Activated CD4-positive, alpha-beta memory T cell treated with anti-CD3 and anti-CD28 coated beads, Interleukin-2, amount 10 ng/mL, durations not matched to agents 7 days and 5 days (primary cell): ENCODE results near the gene PRRT1B. TPM values are rescaled to one million over a fixed set of nuclear protein-coding genes. Genes with fewer than 3 reads are reported as not detected.
"Not testable (repeated sequence)": the region's sequence is repeated elsewhere in the genome, so short reads cannot be mapped to it uniquely, and the experiment has no call there.

Source experiments
- CTCF ChIA-PET: fragments of 350-600 bp; sonication (Branson Sonifier 250); formaldehyde crosslinking; loops from one replicate; lab custom pipeline; 2021; ENCODE audit warnings: antibody characterized with exemption, inconsistent platforms; lab: Charles Lee
- POLR2A ChIA-PET: fragments of 350-600 bp; sonication (Branson Sonifier 250); formaldehyde crosslinking; loops from one replicate; lab custom pipeline; 2021; ENCODE audit warnings: antibody characterized with exemption; lab: Charles Lee
- DNase-seq: peaks from one replicate; pipeline ENCODE4 v3.0.0-alpha.2; 2020
- H3K27ac Mint-ChIP-seq: one replicate; pipeline ENCODE4 v1.8.0; 2021; ENCODE audit warnings: mild to moderate bottlenecking, mixed read lengths
- H3K27me3 Mint-ChIP-seq: one replicate; pipeline ENCODE4 v1.8.0; 2021; ENCODE audit warnings: mixed read lengths
- H3K36me3 Mint-ChIP-seq: one replicate; pipeline ENCODE4 v1.8.0; 2021; ENCODE audit warnings: low read depth, mixed read lengths
- H3K4me1 Mint-ChIP-seq: one replicate; pipeline ENCODE4 v1.8.0; 2021; ENCODE audit warnings: mixed read lengths
- H3K4me3 Mint-ChIP-seq: one replicate; pipeline ENCODE4 v1.8.0; 2021; ENCODE audit warnings: mild to moderate bottlenecking, mixed read lengths
- H3K9me3 Mint-ChIP-seq: one replicate; pipeline ENCODE4 v1.8.0; 2021; ENCODE audit warnings: mixed read lengths
- total RNA-seq, 2 experiments: library from RNA; stranded (reverse); gene quantifications; one replicate each; pipeline ENCODE4 v1.2.3, GENCODE V29; 2021

The PRRT1B gene
- total RNA-seq, 2 experiments from 2014 or later = not detected

- Mint-ChIP-seq H3K4me3 (no peak overlapping the region), H3K27ac (no peak overlapping the region), H3K27me3 (no peaks in the 10 kb centered on the region), H3K9me3 (no peaks in the 10 kb centered on the region), H3K36me3 (peaks cover 60% of the 10 kb centered on the region), H3K4me1 (no peaks in the 10 kb centered on the region)
- CTCF ChIA-PET = no interaction called here
- DNase-seq = no peak
- POLR2A ChIA-PET = no interaction called here
Measured at GRCh38 chr9:131513177-131513576, 32.1 kb upstream of the PRRT1B start.

- H3K4me1 Mint-ChIP-seq, H3K9me3 Mint-ChIP-seq, CTCF ChIA-PET, H3K27me3 Mint-ChIP-seq, DNase-seq, H3K27ac Mint-ChIP-seq, POLR2A ChIA-PET, H3K4me3 Mint-ChIP-seq: not testable (repeated sequence)
- H3K36me3 Mint-ChIP-seq = peaks cover 71% of the 10 kb centered on the region
Measured at GRCh38 chr9:131515559-131516031, 29.7 kb upstream of the PRRT1B start.

DNA sequence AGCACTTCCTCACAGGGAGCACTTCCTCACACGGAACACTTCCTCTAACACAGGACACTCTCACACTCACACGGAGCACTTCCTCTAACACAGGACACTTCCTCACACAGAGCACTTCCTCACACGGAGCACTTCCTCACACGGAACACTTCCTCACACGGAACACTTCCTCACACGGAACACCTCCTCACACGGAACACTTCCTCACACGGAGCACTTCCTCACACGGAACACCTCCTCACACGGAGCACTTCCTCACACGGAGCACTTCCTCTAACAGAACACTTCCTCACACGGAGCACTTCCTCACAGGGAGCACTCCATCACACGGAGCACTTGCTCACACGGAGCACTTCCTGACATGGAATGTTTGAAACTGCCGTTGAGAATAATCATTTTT, 29.2 kb upstream of the PRRT1B start:
- H3K27me3 Mint-ChIP-seq = no peaks in the 10 kb centered on the region
- no peak for DNase-seq
- no peaks in the 10 kb centered on the region for H3K9me3 Mint-ChIP-seq
- POLR2A ChIA-PET = no interaction called here
- H3K4me3 Mint-ChIP-seq = no peak overlapping the region
- H3K4me1 Mint-ChIP-seq = no peaks in the 10 kb centered on the region
- CTCF ChIA-PET = no interaction called here
- no peak overlapping the region for H3K27ac Mint-ChIP-seq
- H3K36me3 Mint-ChIP-seq = peaks cover 68% of the 10 kb centered on the region

DNA sequence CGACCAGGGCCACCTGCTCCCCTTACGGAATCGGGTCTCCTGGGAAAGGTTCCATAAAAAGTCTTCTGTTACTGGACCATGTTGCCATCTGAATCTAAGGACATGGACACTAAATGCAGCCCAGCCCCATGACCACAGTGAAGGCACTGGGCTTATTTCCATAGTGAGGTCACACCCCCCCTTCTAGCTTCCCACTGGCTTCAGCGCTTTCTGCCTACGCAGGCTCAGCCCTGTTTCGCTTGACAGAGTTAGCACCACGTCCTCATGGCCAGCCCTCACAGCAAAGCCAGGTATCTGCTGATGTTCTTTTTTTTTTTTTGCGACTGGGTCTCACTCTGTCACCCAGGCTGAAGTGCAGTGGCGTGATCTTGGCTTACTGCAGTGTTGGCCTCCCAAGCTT, 28.4 kb upstream of the PRRT1B start:
- CTCF ChIA-PET = no interaction called here

DNA sequence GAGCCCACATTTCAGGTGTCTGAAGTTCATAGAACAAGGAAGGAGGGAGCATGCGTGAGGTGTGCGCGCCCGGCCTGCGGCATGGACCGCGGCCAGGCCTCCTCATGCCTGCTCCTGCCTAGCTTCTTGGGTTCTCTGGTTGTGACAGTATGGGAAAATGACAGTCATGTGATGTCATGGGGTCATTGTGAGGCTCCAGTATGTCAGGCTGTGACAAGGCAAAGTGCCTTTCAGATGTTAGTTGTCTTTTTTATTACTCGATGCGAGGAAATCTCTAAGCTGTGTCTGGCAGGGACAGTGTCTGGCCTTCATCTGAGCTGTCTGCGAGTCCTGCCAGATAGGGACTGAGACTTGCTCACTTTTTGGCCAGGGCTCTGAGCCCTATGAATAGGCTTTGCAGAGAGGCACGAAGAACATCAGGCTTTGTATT, 27.5 kb upstream of the PRRT1B start:
- no peak for DNase-seq
- H3K36me3 Mint-ChIP-seq = peaks cover 58% of the 10 kb centered on the region
- ChIA-PET POLR2A (no interaction called here), CTCF (no interaction called here)
- no peaks in the 10 kb centered on the region for H3K9me3 Mint-ChIP-seq
- H3K27ac Mint-ChIP-seq = no peak overlapping the region
- no peaks in the 10 kb centered on the region for H3K27me3 Mint-ChIP-seq
- no peaks in the 10 kb centered on the region for H3K4me1 Mint-ChIP-seq
- no peak overlapping the region for H3K4me3 Mint-ChIP-seq

More for the DNA sequence above, 28.4 kb upstream of the PRRT1B start:
- H3K36me3 Mint-ChIP-seq = peaks cover 65% of the 10 kb centered on the region
- H3K9me3 Mint-ChIP-seq = no peaks in the 10 kb centered on the region
- no peak overlapping the region for H3K27ac Mint-ChIP-seq
- H3K4me3 Mint-ChIP-seq = no peak overlapping the region
- POLR2A ChIA-PET = no interaction called here
- no peaks in the 10 kb centered on the region for H3K4me1 Mint-ChIP-seq
- DNase-seq = no peak
- H3K27me3 Mint-ChIP-seq = no peaks in the 10 kb centered on the region

DNA sequence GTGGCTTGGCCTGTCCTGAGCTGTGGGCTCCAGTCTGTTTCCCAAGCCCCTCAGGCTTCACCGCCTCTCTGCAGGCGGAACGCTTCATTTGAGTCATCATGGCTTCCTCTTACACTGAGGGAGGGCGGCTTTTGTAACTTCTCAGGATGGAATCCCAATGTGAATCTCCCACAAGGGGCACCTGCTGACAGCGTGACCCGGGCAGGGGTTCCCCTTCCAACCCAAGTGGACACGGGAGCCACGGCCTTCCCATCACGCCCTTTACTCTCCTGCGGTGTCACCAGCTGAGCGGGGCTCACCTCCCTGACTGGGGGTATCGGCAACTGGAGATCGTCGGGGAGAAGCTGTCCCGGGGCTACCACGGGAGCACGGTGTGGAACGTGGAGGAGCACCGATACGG, 26.8 kb upstream of the PRRT1B start:
- CTCF ChIA-PET = interaction anchor here (2.0 kb wide), 1 partner anchor 222 kb away, joined by 6 read pairs; no protein-coding TSS in a partner anchor
- no peak overlapping the region for H3K27ac Mint-ChIP-seq

GRCh38 chr9:131520503-131520902, 24.8 kb upstream of the PRRT1B start:
- ChIA-PET CTCF (interaction anchor here (2.0 kb wide), 1 partner anchor 220 kb away, joined by 6 read pairs; no protein-coding TSS in a partner anchor), POLR2A (interaction anchor here (1.0 kb wide), 1 partner anchor 22 kb away, joined by 3 read pairs; no protein-coding TSS in a partner anchor)
- peaks cover 53% of the 10 kb centered on the region for H3K36me3 Mint-ChIP-seq
- H3K27ac Mint-ChIP-seq = no peak overlapping the region
- H3K4me3 Mint-ChIP-seq = no peak overlapping the region
- no peaks in the 10 kb centered on the region for H3K4me1 Mint-ChIP-seq
- DNase-seq = no peak
- H3K9me3 Mint-ChIP-seq = no peaks in the 10 kb centered on the region
- no peaks in the 10 kb centered on the region for H3K27me3 Mint-ChIP-seq

More for the DNA sequence above, 26.8 kb upstream of the PRRT1B start:
- Mint-ChIP-seq H3K36me3 (peaks cover 54% of the 10 kb centered on the region), H3K4me1 (no peaks in the 10 kb centered on the region), H3K4me3 (no peak overlapping the region), H3K9me3 (no peaks in the 10 kb centered on the region), H3K27me3 (no peaks in the 10 kb centered on the region)
- POLR2A ChIA-PET = interaction anchor here (0.6 to 1.2 kb wide), 3 partner anchors 9 to 145 kb away, joined by 3 to 4 read pairs (median 3); no protein-coding TSS in a partner anchor
- no peak for DNase-seq

DNA sequence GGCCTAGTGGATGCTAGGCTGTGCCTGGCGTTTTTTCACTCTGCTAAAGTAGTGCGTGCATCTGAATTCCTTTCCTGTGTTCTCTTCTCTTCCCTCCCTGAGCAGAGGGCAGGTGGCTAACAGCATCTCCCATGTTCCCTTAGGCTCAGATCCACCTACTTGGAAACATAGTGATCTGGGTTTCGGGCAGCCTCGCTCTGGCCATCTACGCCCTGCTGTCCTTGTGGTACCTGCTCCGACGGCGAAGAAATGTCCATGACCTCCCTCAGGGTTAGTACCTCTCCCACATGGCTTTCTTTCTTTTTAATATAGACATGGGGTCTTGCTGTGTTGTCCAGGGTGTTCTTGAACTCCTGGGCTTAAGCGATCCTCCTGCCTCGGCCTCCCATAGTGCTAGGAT, 24.1 kb upstream of the PRRT1B start:
- Mint-ChIP-seq H3K36me3 (peaks cover 57% of the 10 kb centered on the region), H3K9me3 (no peaks in the 10 kb centered on the region), H3K4me1 (no peaks in the 10 kb centered on the region), H3K27ac (no peak overlapping the region), H3K27me3 (no peaks in the 10 kb centered on the region), H3K4me3 (no peak overlapping the region)
- DNase-seq = no peak
- CTCF ChIA-PET = no interaction called here
- POLR2A ChIA-PET = interaction anchor here (1.0 kb wide), 1 partner anchor 22 kb away, joined by 3 read pairs; no protein-coding TSS in a partner anchor

GRCh38 chr9:131521822-131522221, 23.5 kb upstream of the PRRT1B start:
- CTCF ChIA-PET = no interaction called here
- H3K4me3 Mint-ChIP-seq = no peak overlapping the region
- H3K9me3 Mint-ChIP-seq = no peaks in the 10 kb centered on the region
- no peaks in the 10 kb centered on the region for H3K4me1 Mint-ChIP-seq
- no peak overlapping the region for H3K27ac Mint-ChIP-seq
- DNase-seq = no peak
- POLR2A ChIA-PET = no interaction called here
- H3K36me3 Mint-ChIP-seq = peaks cover 64% of the 10 kb centered on the region
- no peaks in the 10 kb centered on the region for H3K27me3 Mint-ChIP-seq

DNA sequence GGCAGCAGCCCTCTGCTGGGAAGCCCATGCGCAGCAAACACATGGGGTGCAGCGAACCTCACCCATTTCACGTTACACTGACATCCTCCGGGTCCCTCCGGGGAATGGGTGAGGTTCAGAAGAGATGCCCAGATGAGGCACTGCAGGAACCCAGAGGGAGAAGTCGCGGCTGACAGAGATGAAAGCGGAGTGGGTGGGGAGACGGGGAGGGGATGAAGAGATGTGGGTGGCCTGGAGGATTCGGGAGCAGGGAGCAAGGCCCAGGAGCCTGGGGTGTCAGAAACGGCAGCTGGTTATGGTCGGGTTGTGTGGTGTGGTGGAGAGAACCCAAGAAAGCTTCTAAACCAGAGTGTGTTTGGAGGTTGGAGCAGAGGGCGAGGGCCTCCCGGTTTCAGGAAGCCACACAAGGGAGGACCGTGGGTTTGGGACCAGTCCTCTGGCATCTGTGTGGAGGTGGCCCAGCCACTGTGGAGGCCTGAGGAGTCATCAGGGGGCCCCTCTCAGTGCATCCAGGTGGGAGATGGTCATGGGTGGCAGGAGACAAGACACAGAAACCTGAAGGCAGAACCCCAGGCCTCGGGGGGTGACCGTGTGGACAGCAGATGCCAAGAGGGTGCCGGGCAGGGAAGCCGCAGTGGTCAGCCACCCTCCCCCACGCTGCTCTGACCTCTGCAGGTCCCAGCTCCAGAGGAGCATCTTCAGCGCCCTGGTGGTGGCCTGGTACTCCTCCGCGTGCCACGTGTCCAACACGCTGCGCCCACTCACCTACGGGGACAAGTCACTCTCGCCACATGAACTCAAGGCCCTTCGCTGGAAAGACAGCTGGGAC, 22.9 kb upstream of the PRRT1B start:
- Mint-ChIP-seq H3K9me3 (no peaks in the 10 kb centered on the region), H3K27ac (no peak overlapping the region)
- POLR2A ChIA-PET = interaction anchor here (1.2 kb wide), 1 partner anchor 19 kb away, joined by 3 read pairs; no protein-coding TSS in a partner anchor

DNA sequence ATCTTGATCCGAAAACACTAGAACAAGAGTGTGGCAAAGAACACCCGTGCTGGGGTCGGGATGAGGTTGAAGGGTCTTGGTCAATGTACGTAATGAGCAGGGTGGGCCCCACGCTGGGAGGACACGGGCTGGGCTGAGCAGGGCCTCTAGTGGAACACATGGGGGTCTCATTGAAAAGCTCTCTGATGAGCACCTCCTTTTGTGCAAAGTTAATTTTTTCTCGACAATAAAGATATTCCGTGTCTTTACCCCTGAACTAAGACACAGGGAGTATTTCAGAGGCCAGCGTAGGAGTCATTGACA, 22.3 kb upstream of the PRRT1B start:
- ChIA-PET CTCF (interaction anchor here (0.6 kb wide), 1 partner anchor 163 kb away, joined by 3 read pairs; no protein-coding TSS in a partner anchor), POLR2A (interaction anchor here (1.2 kb wide), 1 partner anchor 20 kb away, joined by 3 read pairs; no protein-coding TSS in a partner anchor)
- H3K4me1 Mint-ChIP-seq = peaks cover under 1% of the 10 kb centered on the region
- no peak overlapping the region for H3K27ac Mint-ChIP-seq
- H3K9me3 Mint-ChIP-seq = no peaks in the 10 kb centered on the region
- no peaks in the 10 kb centered on the region for H3K27me3 Mint-ChIP-seq
- DNase-seq = no peak
- peaks cover 60% of the 10 kb centered on the region for H3K36me3 Mint-ChIP-seq
- H3K4me3 Mint-ChIP-seq = no peak overlapping the region

More for the DNA sequence above, 22.9 kb upstream of the PRRT1B start:
- Mint-ChIP-seq H3K4me1 (no peaks in the 10 kb centered on the region), H3K36me3 (peaks cover 63% of the 10 kb centered on the region), H3K4me3 (no peak overlapping the region), H3K27me3 (no peaks in the 10 kb centered on the region)
- CTCF ChIA-PET = no interaction called here
- DNase-seq = no peak

DNA sequence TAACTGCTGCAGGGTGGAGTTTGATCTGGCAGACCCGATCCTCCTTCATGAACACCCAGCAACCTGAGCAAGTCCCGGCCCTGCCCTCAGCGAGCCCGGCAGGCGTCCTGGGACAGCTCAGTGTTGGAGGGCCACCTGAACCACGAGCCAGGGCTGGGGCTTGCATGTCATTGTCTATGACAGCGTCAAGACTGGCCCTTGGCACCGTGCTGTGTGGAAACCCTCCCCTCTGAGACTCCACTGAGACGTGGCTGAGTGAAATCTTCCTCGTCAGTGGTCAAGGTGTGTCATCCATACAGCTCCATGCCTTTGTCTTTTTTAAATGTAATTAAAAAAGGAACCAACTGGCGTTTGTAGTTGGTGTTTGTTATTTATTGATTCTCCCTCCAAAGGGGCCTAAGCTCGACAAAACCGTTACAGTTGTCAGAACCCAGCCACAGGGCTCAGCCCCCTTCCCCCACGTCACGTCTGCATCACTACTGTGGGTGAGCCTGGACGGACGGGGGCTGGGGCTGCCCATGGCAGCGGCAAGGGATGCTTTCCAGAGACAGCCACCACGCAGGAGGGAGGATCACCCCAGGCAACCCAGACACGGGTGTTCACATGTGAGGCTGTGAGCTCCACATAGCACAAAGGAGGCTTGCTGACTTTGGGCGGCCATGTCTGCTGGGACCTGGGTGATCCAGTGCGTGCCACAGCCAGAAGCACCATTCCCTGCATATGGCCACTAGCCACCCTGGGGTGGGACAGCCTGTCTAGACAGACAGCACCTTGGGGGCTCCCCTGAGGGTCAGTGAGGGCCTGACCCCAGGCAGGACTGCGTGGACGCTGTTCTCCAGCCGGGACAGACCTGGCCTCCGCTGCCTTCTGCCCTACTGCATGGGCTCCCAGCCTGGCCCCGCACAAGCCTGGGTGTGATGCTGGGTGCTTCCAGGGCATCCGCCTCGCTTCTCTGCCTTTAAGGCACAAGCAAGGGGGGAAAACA, 21.6 kb upstream of the PRRT1B start:
- Mint-ChIP-seq H3K4me3 (no peak overlapping the region), H3K4me1 (peaks cover 8% of the 10 kb centered on the region), H3K27ac (no peak overlapping the region), H3K9me3 (no peaks in the 10 kb centered on the region), H3K27me3 (no peaks in the 10 kb centered on the region), H3K36me3 (peaks cover 60% of the 10 kb centered on the region)
- ChIA-PET POLR2A (interaction anchor here (0.6 to 1.2 kb wide), 2 partner anchors 20 to 105 kb away, joined by 3 read pairs; no protein-coding TSS in a partner anchor), CTCF (interaction anchor here (0.6 kb wide), 1 partner anchor 164 kb away, joined by 3 read pairs; no protein-coding TSS in a partner anchor)
- DNase-seq = no peak
